Smooth muscle cell (in vitro differentiated cells): ENCODE data around the gene HPX. TPM values are rescaled to one million over a fixed set of nuclear protein-coding genes. Genes with fewer than 3 reads are reported as not detected.

Source experiments
- DNase-seq: peaks from one replicate; lab custom pipeline; 2025; ENCODE audit not compliant: unreplicated experiment; lab: John Stamatoyannopoulos, UW
- H2AFZ ChIP-seq: fragments of 200-600 bp; sonication (generic); 2 replicates; pipeline ENCODE4 v1.6.0; 2016; ENCODE audit warnings: antibody characterized with exemption, low read depth, mild to moderate bottlenecking
- H3F3A ChIP-seq: fragments of 200-600 bp; sonication (generic); 2 replicates; pipeline ENCODE4 v1.6.0; 2017; ENCODE audit warnings: antibody characterized with exemption, low read depth
- H3K27ac ChIP-seq: fragments of 200-600 bp; sonication (generic); 2 replicates; pipeline ENCODE4 v1.5.1; 2016; ENCODE audit warnings: low read depth, mild to moderate bottlenecking
- H3K27me3 ChIP-seq: fragments of 200-600 bp; sonication (generic); 2 replicates; pipeline ENCODE4 v1.6.1; 2016; ENCODE audit warnings: low read depth, mild to moderate bottlenecking
- H3K36me3 ChIP-seq: fragments of 200-600 bp; sonication (generic); 2 replicates; pipeline ENCODE4 v1.5.1; 2016; ENCODE audit warnings: low read depth
- H3K4me1 ChIP-seq: fragments of 200-600 bp; sonication (generic); 2 replicates; pipeline ENCODE4 v1.5.1; 2016; ENCODE audit warnings: low read depth
- H3K4me2 ChIP-seq: fragments of 200-600 bp; sonication (generic); 2 replicates; pipeline ENCODE4 v1.6.0; 2016; ENCODE audit warnings: mild to moderate bottlenecking
- H3K4me3 ChIP-seq: fragments of 200-600 bp; sonication (generic); 2 replicates; pipeline ENCODE4 v1.5.1; 2016; ENCODE audit warnings: mild to moderate bottlenecking
- H3K79me2 ChIP-seq: fragments of 200-600 bp; sonication (generic); 2 replicates; pipeline ENCODE4 v1.6.0; 2016; ENCODE audit warnings: low read depth, mild to moderate bottlenecking
- H3K9ac ChIP-seq: fragments of 200-600 bp; sonication (generic); 2 replicates; pipeline ENCODE4 v1.6.0; 2016; ENCODE audit warnings: low read depth
- H3K9me3 ChIP-seq: fragments of 200-600 bp; sonication (generic); replicated peaks from 2 replicates; pipeline ENCODE4 v1.5.1; 2016; ENCODE audit warnings: low read depth
- H4K20me1 ChIP-seq: fragments of 200-600 bp; sonication (generic); 2 replicates; pipeline ENCODE4 v1.6.0; 2016; ENCODE audit warnings: low read depth
- CTCF ChIP-seq: fragments of 200-600 bp; sonication (generic); IDR thresholded peaks from 2 replicates; pipeline ENCODE4 v1.5.1; 2017; ENCODE audit warnings: borderline replicate concordance, mild to moderate bottlenecking, antibody characterized with exemption; ENCODE audit not compliant: insufficient read depth, poor library complexity, severe bottlenecking
- WGBS: methylation state at CpG from one replicate; pipeline ENCODE4 v1.1.7; 2016; ENCODE audit warnings: low lambda C conversion rate; 5-methylcytosine and 5-hydroxymethylcytosine counted together
- polyA plus RNA-seq: library from polyadenylated mRNA; unstranded; fragments of >200 nt; fragmentation: Nextera tagmentation; extraction: Ambion mirVana; gene quantifications from 2 replicates; pipeline ENCODE4 v1.2.1, GENCODE V29; 2016
- total RNA-seq: library from RNA; depleted of rRNA; stranded (reverse); fragments of >200 nt; gene quantifications from 2 replicates; pipeline ENCODE4 v1.2.3, GENCODE V29; 2014

The HPX gene
- total and polyA plus RNA-seq, 2 experiments from 2014 or later = 1.1 to 3.5 TPM

- no peak for DNase-seq
- Histone ChIP-seq H3K4me3 (no peak overlapping the region), H3K4me1 (peaks cover 4% of the 10 kb centered on the region), H3K4me2 (no peak overlapping the region), H3K79me2 (no peaks in the 10 kb centered on the region), H3K9ac (no peak overlapping the region), H3K27ac (no peak overlapping the region), H3K27me3 (no peaks in the 10 kb centered on the region), H3F3A (no peaks in the 10 kb centered on the region), H4K20me1 (no peaks in the 10 kb centered on the region), H3K9me3 (no peaks in the 10 kb centered on the region), H3K36me3 (no peaks in the 10 kb centered on the region), H2AFZ (no peak overlapping the region)
- TF ChIP-seq CTCF = no peak
- WGBS = 66% methylated on average over 7 of the region's 7 CpGs
Measured at GRCh38 chr11:6385046-6385777, 55.6 kb downstream of the HPX start.

Other genes with a start within 250 kb of the HPX start
- gene OR52W1, start 241.8 kb downstream of the HPX start, total RNA-seq = not detected in 2 replicates
- not detected in 2 replicates for gene OR52W1, start 241.8 kb downstream of the HPX start, polyA plus RNA-seq
- not detected in 2 replicates for gene C11orf42, start 235.4 kb downstream of the HPX start, total RNA-seq
- gene C11orf42, start 235.4 kb downstream of the HPX start, polyA plus RNA-seq = 0.41 TPM in 1 of 2 replicates, not detected in the other
- 16.2 and 17.9 TPM in 2 replicates for gene FHIP1B, start 206.4 kb downstream of the HPX start, total RNA-seq
- gene FHIP1B, start 206.4 kb downstream of the HPX start, polyA plus RNA-seq = 16.2 and 22.1 TPM in 2 replicates
- gene CNGA4, start 201.9 kb downstream of the HPX start, total RNA-seq = 0.58 TPM in 1 of 2 replicates, not detected in the other
- not detected in 2 replicates for gene CNGA4, start 201.9 kb downstream of the HPX start, polyA plus RNA-seq
- gene CCKBR, start 181.1 kb downstream of the HPX start, total RNA-seq = 0.09 and 0.27 TPM in 2 replicates
- gene CCKBR, start 181.1 kb downstream of the HPX start, polyA plus RNA-seq = 0.26 and 0.69 TPM in 2 replicates
- gene CAVIN3, start 120.5 kb downstream of the HPX start, total RNA-seq = 134 and 177 TPM in 2 replicates
- gene CAVIN3, start 120.5 kb downstream of the HPX start, polyA plus RNA-seq = 251 and 257 TPM in 2 replicates
- 40.2 and 57.3 TPM in 2 replicates for gene SMPD1, start 50.5 kb downstream of the HPX start, total RNA-seq
- gene SMPD1, start 50.5 kb downstream of the HPX start, polyA plus RNA-seq = 50.0 and 56.6 TPM in 2 replicates
- 31.1 and 36.7 TPM in 2 replicates for gene APBB1, start 21.9 kb downstream of the HPX start, total RNA-seq
- 59.2 and 64.2 TPM in 2 replicates for gene APBB1, start 21.9 kb downstream of the HPX start, polyA plus RNA-seq
- gene TRIM3, start 33.0 kb upstream of the HPX start, total RNA-seq = 14.0 and 14.9 TPM in 2 replicates
- gene TRIM3, start 33.0 kb upstream of the HPX start, polyA plus RNA-seq = 25.5 and 36.0 TPM in 2 replicates
- gene ARFIP2, start 40.3 kb upstream of the HPX start, total RNA-seq = 61.6 and 61.9 TPM in 2 replicates
- gene ARFIP2, start 40.3 kb upstream of the HPX start, polyA plus RNA-seq = 84.0 and 88.6 TPM in 2 replicates
- gene TIMM10B, start 40.5 kb upstream of the HPX start, total RNA-seq = 37.0 and 46.7 TPM in 2 replicates
- gene TIMM10B, start 40.5 kb upstream of the HPX start, polyA plus RNA-seq = 29.1 and 43.6 TPM in 2 replicates
- 9.1 and 13.3 TPM in 2 replicates for gene DNHD1, start 56.3 kb upstream of the HPX start, total RNA-seq
- 5.5 and 5.9 TPM in 2 replicates for gene DNHD1, start 56.3 kb upstream of the HPX start, polyA plus RNA-seq
- 10.2 and 13.5 TPM in 2 replicates for gene RRP8, start 162.6 kb upstream of the HPX start, total RNA-seq
- gene RRP8, start 162.6 kb upstream of the HPX start, polyA plus RNA-seq = 23.5 and 24.9 TPM in 2 replicates
- gene ILK, start 162.8 kb upstream of the HPX start, total RNA-seq = 138 and 166 TPM in 2 replicates
- gene ILK, start 162.8 kb upstream of the HPX start, polyA plus RNA-seq = 236 and 238 TPM in 2 replicates
- gene TAF10, start 171.2 kb upstream of the HPX start, total RNA-seq = 67.9 and 83.3 TPM in 2 replicates
- gene TAF10, start 171.2 kb upstream of the HPX start, polyA plus RNA-seq = 373 and 378 TPM in 2 replicates
- 21.6 and 37.3 TPM in 2 replicates for gene TPP1, start 178.4 kb upstream of the HPX start, total RNA-seq
- gene TPP1, start 178.4 kb upstream of the HPX start, polyA plus RNA-seq = 54.1 and 55.4 TPM in 2 replicates
- 25.1 and 34.2 TPM in 2 replicates for gene DCHS1, start 214.8 kb upstream of the HPX start, total RNA-seq
- gene DCHS1, start 214.8 kb upstream of the HPX start, polyA plus RNA-seq = 21.0 and 24.5 TPM in 2 replicates
- 64.0 and 132 TPM in 2 replicates for gene MRPL17, start 242.4 kb upstream of the HPX start, total RNA-seq
- gene MRPL17, start 242.4 kb upstream of the HPX start, polyA plus RNA-seq = 77.4 and 98.4 TPM in 2 replicates